Fibroblast of skin of abdomen (primary cell): Measurements from ENCODE around the gene HPS5.

Source experiments
- DNase-seq: peaks from one replicate; pipeline ENCODE4 v3.0.0-alpha.2; 2013

HPS5 gene

GRCh38 chr11:18233912-18234311 lies 88.0 kb downstream of the HPS5 start:
- no peak for DNase-seq

GRCh38 chr11:18230859-18231258 lies 91.1 kb downstream of the HPS5 start:
- no peak for DNase-seq

GRCh38 chr11:18229501-18229900 lies 92.4 kb downstream of the HPS5 start:
- no peak for DNase-seq
